CD4-positive, alpha-beta T cell (primary cell): Measurements from ENCODE around the gene ARF3. TPM values are rescaled to one million over a fixed set of nuclear protein-coding genes. Genes with fewer than 3 reads are reported as not detected.

Experiments used
- ATAC-seq: fragments of 200-7000 bp; cut with Tn5 transposase; one replicate; pipeline ENCODE4 v1.10.0; 2022; ENCODE audit warnings: mild to moderate bottlenecking; ENCODE audit not compliant: poor library complexity
- CTCF ChIA-PET: fragments of 350-600 bp; sonication (Branson Sonifier 250); formaldehyde crosslinking; loops from one replicate; lab custom pipeline; 2021; ENCODE audit warnings: antibody characterized with exemption, inconsistent platforms; lab: Charles Lee
- POLR2A ChIA-PET: fragments of 350-600 bp; sonication (Branson Sonifier 250); formaldehyde crosslinking; loops from one replicate; lab custom pipeline; 2021; ENCODE audit warnings: antibody characterized with exemption, inconsistent platforms; lab: Charles Lee
- DNase-seq, 14 experiments: peaks; one replicate each; pipeline ENCODE4 v3.0.0-alpha.2; 2013 to 2020; ENCODE audit warnings: mixed read lengths in 2 of 14
- H3K27ac ChIP-seq, 2 donors: one replicate each; pipeline versions ENCODE4 v1.5.1 to v1.7.0; 2013; ENCODE audit warnings: low read length in 2 of 2, low read depth in 1 of 2, mild to moderate bottlenecking in 1 of 2
- H3K27me3 ChIP-seq, 2 experiments: 1 replicate in 1 of 2; 2 replicates in 1 of 2; pipeline versions ENCODE4 v1.6.1 to v1.7.0; 2013; ENCODE audit warnings: low read length in 2 of 2, control low read depth in 1 of 2, mild to moderate bottlenecking in 1 of 2, moderate library complexity in 1 of 2; ENCODE audit not compliant: insufficient read depth in 2 of 2, control insufficient read depth in 1 of 2
- H3K36me3 ChIP-seq: one replicate; pipeline ENCODE4 v1.6.1; 2013; ENCODE audit warnings: low read length, control low read depth; ENCODE audit not compliant: insufficient read depth
- H3K4me1 ChIP-seq: one replicate; pipeline ENCODE4 v1.6.1; 2013; ENCODE audit warnings: low read length, control low read depth; ENCODE audit not compliant: insufficient read depth
- H3K4me3 ChIP-seq: one replicate; pipeline ENCODE4 v1.5.1; 2013; ENCODE audit warnings: mild to moderate bottlenecking, low read length, moderate library complexity
- H3K9me3 ChIP-seq, 2 experiments: 1 replicate in 1 of 2; 2 replicates in 1 of 2; pipeline versions ENCODE4 v1.6.1 to v1.7.0; 2013; ENCODE audit warnings: low read length in 2 of 2, mild to moderate bottlenecking in 2 of 2, control low read depth in 1 of 2, moderate library complexity in 1 of 2; ENCODE audit not compliant: control insufficient read depth in 1 of 2, insufficient read depth in 1 of 2
- H3K27ac Mint-ChIP-seq: one replicate; pipeline ENCODE4 v1.8.0; 2020; ENCODE audit warnings: mixed read lengths
- H3K27me3 Mint-ChIP-seq: one replicate; pipeline ENCODE4 v1.8.0; 2021; ENCODE audit warnings: mixed read lengths
- H3K36me3 Mint-ChIP-seq: one replicate; pipeline ENCODE4 v1.8.0; 2021; ENCODE audit warnings: low read depth, mixed read lengths
- H3K4me1 Mint-ChIP-seq: one replicate; pipeline ENCODE4 v1.8.0; 2021; ENCODE audit warnings: low read depth, mixed read lengths
- H3K4me3 Mint-ChIP-seq: one replicate; pipeline ENCODE4 v1.8.0; 2020; ENCODE audit warnings: mild to moderate bottlenecking, mixed read lengths
- H3K9me3 Mint-ChIP-seq: one replicate; pipeline ENCODE4 v1.8.0; 2020; ENCODE audit warnings: mixed read lengths
- intact Hi-C, 2 experiments: fragments of 100-400 bp; cut with DNase I in 1 of 2; cut with micrococcal nuclease in 1 of 2; formaldehyde crosslinking; loops; one replicate each; pipeline versions ENCODE4 v1.15.1 to v1.9.0; 2023 to 2025; cut with DNase I, micrococcal nuclease
- total RNA-seq, 174 experiments: library from RNA in 2 of 174; stranded (reverse) in 2 of 174; gene quantifications; one replicate each; pipeline ENCODE4 v1.2.3 and lab custom pipeline; 2021 to 2026
- TF ChIP-seq, protein P1 (sequence below): fragments of 200-600 bp; IDR thresholded peaks from one replicate; pipeline ENCODE4 v1.8.0; 2022; ENCODE audit warnings: antibody characterized with exemption, mild to moderate bottlenecking

The ARF3 gene
- total RNA-seq, 2 experiments from 2014 or later = 32.0 to 34.6 TPM

DNA sequence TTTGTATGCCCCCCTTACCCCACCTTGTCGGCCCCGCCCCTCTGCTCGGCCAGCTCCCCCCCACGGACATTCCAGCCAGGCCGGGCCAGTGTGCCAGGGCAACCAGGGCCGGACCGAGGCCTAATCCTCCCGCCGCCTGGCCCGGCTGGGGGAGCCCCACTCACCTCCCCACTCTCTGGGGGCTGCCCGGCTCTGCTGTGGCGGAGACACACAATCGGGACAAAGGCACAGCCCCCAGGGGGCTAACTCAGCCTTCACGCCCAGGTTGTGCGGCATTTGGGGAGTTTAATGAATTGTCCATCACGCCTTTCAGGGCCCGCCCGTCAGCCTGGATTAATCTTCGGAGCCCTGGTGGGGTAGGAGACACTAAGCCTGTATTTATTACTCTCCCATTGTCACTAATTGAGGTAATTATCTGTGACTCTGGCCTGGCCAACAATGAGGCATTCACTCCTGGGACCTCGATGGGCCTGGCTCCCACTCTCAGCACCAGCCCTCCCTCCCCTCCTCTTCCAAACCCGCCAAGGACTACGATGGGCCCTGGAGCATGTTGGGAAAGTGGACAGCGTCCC is 29.5 kb upstream of the ARF3 start:
- no peak overlapping the region for H3K27ac ChIP-seq
- POLR2A ChIA-PET = no interaction called here
- peaks cover 11% of the 10 kb centered on the region for H3K4me1 ChIP-seq
- peaks cover 0 to 23% of the 10 kb centered on the region in 2 experiments for H3K27me3 ChIP-seq
- H3K27ac Mint-ChIP-seq = no peak overlapping the region
- CTCF ChIA-PET = interaction anchor here (2.2 kb wide), 1 partner anchor 62 kb away, joined by 19 read pairs; the partner anchor contains the start of gene FKBP11
- peaks cover 50% of the 10 kb centered on the region for H3K27me3 Mint-ChIP-seq
- no peak overlapping the region for H3K4me3 ChIP-seq
- H3K36me3 ChIP-seq = no peaks in the 10 kb centered on the region
- ATAC-seq (no peak), DNase-seq (no peak)
- H3K4me1 Mint-ChIP-seq = peaks cover 14% of the 10 kb centered on the region
- intact Hi-C loops = loop anchor here in 1 of 2 experiments (5.0 kb wide), 1 partner anchor 85 kb away; a partner anchor contains a TSS
- no peaks in the 10 kb centered on the region for H3K36me3 Mint-ChIP-seq
- no peaks in the 10 kb centered on the region for H3K9me3 ChIP-seq
- TF ChIP-seq, protein P1, sequence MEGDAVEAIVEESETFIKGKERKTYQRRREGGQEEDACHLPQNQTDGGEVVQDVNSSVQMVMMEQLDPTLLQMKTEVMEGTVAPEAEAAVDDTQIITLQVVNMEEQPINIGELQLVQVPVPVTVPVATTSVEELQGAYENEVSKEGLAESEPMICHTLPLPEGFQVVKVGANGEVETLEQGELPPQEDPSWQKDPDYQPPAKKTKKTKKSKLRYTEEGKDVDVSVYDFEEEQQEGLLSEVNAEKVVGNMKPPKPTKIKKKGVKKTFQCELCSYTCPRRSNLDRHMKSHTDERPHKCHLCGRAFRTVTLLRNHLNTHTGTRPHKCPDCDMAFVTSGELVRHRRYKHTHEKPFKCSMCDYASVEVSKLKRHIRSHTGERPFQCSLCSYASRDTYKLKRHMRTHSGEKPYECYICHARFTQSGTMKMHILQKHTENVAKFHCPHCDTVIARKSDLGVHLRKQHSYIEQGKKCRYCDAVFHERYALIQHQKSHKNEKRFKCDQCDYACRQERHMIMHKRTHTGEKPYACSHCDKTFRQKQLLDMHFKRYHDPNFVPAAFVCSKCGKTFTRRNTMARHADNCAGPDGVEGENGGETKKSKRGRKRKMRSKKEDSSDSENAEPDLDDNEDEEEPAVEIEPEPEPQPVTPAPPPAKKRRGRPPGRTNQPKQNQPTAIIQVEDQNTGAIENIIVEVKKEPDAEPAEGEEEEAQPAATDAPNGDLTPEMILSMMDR = no peak
- no peak overlapping the region for H3K4me3 Mint-ChIP-seq
- no peaks in the 10 kb centered on the region for H3K9me3 Mint-ChIP-seq

DNA sequence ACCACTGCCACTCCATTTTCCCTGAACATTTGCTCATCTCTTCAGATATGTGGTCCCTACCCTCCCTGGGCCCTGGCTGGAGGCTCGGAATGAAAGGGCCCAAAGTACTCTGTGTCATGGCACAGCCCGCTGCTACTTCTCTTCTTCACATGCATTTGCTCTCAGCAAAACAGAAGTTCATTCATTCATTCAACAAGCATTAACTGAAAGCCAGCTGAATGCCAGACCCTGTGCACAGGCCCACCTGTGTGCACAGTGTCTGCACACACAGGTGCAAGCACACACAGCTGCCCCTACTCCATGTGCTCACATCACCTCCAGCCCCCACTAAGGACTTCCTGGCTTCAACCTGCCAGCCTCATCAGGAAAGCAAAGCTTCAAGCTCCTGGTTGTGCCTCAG is 28.6 kb upstream of the ARF3 start:
- Histone ChIP-seq H3K36me3 (no peaks in the 10 kb centered on the region), H3K9me3 (peaks cover 0 to 1% of the 10 kb centered on the region in 2 experiments), H3K4me1 (peaks cover 21% of the 10 kb centered on the region), H3K27ac (no peak overlapping the region), H3K4me3 (no peak overlapping the region), H3K27me3 (peaks cover 0 to 23% of the 10 kb centered on the region in 2 experiments)
- H3K9me3 Mint-ChIP-seq = no peaks in the 10 kb centered on the region
- peaks cover 55% of the 10 kb centered on the region for H3K27me3 Mint-ChIP-seq
- H3K4me3 Mint-ChIP-seq = no peak overlapping the region
- no peak for ATAC-seq
- intact Hi-C loops = loop anchor here in 1 of 2 experiments (5.0 kb wide), 1 partner anchor 84 kb away; a partner anchor contains a TSS
- DNase-seq = no peak
- H3K4me1 Mint-ChIP-seq = peaks cover 23% of the 10 kb centered on the region
- H3K27ac Mint-ChIP-seq = no peak overlapping the region
- TF ChIP-seq, protein P1 = no peak
- no peaks in the 10 kb centered on the region for H3K36me3 Mint-ChIP-seq
- CTCF ChIA-PET = interaction anchor here (1.0 kb wide), 1 partner anchor 30 kb away, joined by 3 read pairs; no protein-coding TSS in a partner anchor
- POLR2A ChIA-PET = no interaction called here

DNA sequence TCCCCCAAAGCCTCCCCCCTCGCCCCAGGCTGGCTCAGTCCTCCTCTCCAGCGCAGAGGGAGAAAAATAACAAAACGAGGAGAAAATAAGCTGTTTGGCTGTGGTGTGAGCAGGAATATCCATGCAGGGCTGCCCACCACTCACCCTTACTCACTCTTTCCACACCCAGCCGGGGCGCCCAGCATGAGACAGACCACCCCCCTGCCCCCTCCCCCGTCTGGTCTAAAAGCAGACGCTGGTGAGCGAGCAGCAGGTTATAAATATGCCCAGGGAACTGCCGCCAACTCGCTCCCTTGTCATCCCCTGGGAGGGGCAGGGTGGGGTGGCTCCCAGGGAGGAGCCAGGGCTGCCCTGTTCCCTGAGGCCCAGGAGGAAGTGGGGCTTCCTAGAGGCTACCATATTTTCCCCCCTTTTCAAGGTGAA is 28.2 kb upstream of the ARF3 start:
- H3K36me3 Mint-ChIP-seq = no peaks in the 10 kb centered on the region
- no peak overlapping the region for H3K27ac Mint-ChIP-seq
- H3K27me3 Mint-ChIP-seq = peaks cover 51% of the 10 kb centered on the region
- Histone ChIP-seq H3K4me3 (no peak overlapping the region), H3K9me3 (peaks cover 0 to 3% of the 10 kb centered on the region in 2 experiments), H3K27ac (no peak overlapping the region), H3K4me1 (peaks cover 25% of the 10 kb centered on the region), H3K27me3 (peaks cover 0 to 23% of the 10 kb centered on the region in 2 experiments), H3K36me3 (no peaks in the 10 kb centered on the region)
- DNase-seq (no peak), ATAC-seq (no peak)
- POLR2A ChIA-PET = no interaction called here
- CTCF ChIA-PET = interaction anchor here (1.0 kb wide), 1 partner anchor 30 kb away, joined by 3 read pairs; no protein-coding TSS in a partner anchor
- no peaks in the 10 kb centered on the region for H3K9me3 Mint-ChIP-seq
- intact Hi-C loops = loop anchor here in 1 of 2 experiments (5.0 kb wide), 1 partner anchor 83 kb away; a partner anchor contains a TSS
- H3K4me3 Mint-ChIP-seq = no peak overlapping the region
- peaks cover 27% of the 10 kb centered on the region for H3K4me1 Mint-ChIP-seq
- TF ChIP-seq, protein P1 = no peak
